Non-pigmented ciliary epithelial cell (primary cell): ENCODE data around the gene SMAD4.
"Not testable (repeated sequence)": the region's sequence is repeated elsewhere in the genome, so short reads cannot be mapped to it uniquely, and the experiment has no call there.

Experiments used
- DNase-seq: peaks from one replicate; pipeline ENCODE4 v3.0.0-alpha.2; 2010; ENCODE audit warnings: low read depth

Gene SMAD4

DNA sequence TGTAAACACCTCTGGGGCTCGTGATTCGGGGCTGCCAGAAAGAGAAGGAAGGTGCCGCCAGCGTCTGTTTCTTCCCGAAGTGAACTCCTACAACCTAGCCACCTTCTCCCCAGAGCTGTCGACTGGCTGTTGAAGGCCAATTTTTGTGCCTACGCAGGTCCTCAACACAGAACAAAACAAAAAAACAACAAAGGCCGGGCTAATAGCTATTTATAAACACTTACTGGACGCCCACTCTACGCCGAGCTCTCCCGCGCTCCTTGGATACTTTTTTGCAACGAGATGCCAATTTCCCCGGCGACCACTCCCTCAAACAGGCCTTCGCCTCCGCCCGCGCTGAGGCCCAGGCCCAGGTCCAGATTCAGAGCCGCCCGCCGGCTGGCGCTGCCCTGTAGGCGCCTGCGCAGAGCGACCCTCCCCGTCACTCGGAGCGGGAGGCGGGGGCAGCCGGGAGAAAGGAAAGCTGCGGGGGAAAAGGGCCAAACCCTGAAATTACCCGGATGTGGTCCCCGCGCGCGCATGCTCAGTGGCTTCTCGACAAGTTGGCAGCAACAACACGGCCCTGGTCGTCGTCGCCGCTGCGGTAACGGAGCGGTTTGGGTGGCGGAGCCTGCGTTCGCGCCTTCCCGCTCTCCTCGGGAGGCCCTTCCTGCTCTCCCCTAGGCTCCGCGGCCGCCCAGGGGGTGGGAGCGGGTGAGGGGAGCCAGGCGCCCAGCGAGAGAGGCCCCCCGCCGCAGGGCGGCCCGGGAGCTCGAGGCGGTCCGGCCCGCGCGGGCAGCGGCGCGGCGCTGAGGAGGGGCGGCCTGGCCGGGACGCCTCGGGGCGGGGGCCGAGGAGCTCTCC is at the start of gene SMAD4:
TSS of gene SMAD4 (plus strand) at position 520 of the 843 bp plus-strand sequence. CDS start 16,834 bp downstream, outside the sequence.
- DNase-seq: peak; percentile 69

DNA sequence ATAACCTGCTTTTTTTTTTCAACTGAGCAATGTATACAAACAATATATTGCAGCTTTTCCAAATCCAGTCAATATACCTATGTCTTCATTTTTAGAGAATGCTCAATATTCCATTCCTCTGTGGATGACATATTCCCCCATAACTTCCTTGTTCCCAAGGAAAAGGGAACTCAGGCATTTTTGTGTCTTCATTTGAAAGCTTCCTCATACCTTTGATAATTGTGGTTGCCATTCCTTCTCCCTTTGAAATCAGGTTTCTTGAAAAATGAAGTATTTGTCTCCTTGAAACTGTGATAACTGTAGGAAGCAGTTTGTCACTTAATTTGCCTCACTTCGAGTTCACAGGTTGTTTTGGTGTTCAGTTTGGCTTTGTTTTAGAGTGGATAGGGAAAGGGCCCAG is 48.6 kb upstream of the SMAD4 start:
- DNase-seq: no peak

DNA sequence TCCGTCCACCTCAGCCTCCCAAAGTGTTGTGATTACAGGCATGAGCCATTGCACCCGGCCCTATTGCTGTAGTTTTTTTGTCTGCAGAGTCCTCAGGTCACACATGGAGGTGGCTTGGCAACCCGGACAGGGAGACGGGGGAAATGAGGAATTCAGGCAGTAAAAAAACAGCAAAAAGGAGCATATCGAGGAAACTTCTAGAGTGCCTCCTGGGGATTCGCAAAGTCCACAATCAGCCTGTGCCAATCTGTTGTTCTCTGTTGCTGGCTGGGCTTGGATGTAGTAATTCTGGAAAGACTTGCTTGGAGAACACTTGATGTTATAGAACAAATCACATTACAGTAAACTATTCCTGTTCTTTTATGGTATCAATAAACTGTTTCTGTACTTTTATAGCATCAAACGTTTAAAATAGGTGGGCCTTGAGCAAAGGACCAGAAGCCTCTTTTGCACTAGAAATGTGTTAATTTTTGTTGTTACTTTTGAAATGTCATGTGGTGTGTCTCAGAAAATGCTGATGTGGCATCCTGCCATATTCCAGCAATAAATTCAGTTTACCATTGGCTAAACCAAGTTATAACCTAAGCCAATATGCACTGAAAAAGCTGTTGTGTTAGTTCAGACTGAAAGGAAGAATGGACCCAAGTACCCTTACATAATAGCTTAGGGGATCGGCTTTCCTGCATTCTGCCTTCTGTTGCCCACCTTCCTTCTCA is 47.8 kb upstream of the SMAD4 start:
- no peak for DNase-seq

DNA sequence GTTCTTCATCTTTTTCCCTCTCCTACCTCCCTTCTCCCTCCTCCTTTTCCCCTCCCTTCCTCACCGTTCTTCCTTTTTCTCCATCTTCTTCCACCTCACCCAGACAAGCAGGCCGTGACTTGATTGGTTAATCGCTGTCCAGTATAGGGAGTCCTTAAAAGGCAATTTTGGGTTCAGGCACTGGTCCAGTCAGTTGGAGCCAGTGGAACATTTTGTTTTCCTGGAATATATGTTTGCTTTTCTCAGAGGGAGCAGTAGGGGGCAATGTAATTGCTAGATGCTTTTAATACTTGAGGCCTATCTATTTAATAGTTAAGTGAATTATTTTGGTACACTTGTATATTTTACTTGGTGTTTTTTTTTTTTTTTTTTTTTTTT is 47.2 kb upstream of the SMAD4 start:
- DNase-seq: no peak

DNA sequence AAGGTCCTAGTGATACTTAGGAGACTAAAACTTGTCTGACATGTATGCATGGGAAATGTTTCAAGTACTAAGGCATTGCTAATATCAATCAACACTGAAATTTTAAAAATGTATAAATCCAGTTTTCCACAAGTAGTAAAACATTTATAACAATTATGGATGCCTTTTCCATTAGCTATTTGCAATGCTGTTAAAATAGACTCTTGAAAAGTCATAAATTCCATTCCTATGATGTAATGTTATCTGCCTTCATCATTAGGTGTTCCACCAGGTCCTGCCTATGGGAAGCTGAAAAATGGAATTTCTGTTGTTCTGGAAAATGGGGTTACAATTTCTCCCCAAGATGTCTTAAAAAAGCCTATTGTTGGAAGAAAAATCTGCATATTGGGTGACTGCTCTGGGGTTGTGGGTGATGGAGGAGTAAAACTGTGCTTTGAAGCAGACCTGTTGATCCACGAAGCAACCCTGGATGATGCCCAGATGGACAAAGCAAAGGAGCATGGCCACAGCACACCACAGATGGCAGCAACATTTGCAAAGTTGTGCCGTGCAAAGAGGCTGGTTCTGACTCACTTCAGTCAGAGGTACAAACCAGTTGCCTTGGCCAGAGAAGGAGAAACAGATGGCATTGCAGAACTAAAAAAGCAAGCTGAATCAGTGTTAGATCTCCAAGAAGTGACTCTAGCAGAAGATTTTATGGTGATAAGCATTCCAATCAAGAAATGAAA is 43.5 kb upstream of the SMAD4 start:
- no peak for DNase-seq

DNA sequence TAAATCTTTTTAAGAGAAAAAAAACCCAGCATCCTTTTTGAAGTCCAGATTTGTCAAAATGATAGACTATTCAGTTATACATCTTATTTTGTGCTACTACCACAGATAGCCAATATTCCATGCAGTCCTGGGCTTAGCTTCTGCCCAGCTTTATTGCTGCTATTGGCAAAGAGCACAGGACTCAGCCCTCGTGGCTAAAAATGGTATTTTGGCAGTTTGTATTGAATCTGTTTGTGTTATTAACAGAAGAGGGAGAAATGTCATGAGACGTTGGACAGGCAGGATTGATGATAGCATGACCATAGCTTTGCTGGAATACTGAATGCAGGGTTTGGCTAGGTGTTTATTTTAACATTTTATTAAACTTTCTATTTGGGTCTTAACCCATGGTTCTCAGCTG is 42.8 kb upstream of the SMAD4 start:
- no peak for DNase-seq

DNA sequence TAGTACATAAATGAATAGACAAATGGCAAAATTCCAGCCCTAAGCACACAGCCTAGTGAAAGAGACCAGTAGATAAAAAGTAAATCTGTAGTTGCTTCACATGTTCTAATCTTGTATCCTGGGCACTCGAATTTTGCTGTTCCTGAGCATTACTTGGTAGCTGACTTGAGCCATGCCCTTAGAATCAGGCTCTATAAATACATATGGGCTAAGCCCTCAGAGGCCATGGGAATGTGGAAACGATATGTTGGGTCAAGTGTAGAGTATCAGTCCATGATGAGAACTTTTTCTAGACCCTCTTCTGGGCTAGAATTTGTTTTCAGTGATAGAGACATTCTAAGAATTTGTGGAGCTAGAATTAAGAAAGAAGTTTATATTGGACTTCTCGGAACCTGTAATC is 40.3 kb upstream of the SMAD4 start:
- no peak for DNase-seq

DNA sequence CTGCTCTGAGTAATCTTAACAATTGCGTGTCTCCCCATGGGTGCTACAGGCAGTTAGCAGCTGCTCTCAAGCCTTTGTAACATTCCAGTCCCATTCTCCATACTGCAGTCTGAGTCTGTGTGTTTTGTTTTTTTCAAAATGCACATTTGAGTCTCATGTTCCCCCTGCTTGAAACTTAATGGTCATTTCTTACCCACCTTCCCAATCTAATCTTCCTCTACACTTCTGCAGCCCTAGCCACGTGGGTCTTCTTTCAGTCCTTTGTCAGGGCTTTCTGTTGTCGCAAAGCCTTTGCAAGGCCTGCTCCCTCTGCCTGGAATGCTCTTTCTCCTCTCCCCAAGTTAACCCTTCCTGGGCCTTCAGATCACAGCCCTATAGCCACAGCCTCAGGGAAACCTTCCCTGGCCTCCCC is 37.7 kb upstream of the SMAD4 start:
- DNase-seq: no peak

DNA sequence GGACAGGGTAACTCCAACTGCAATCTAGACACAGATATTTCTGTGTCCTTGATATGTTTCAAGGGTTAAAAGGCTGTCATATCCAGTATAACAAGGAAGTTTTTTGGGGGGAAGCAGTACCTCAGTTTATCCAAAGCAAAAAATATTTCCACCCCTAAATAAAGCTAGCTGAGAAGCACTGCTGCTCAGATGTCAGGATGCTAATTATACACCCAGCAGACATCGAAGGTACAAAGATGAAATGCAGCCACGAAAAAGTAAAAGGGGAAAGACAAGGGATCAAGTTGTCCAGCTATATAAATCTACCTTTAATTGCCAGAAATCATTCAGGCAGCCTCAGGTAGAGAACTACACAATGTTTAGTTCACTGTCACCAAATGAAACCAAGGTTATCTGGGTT is 36.0 kb upstream of the SMAD4 start:
- no peak for DNase-seq

DNA sequence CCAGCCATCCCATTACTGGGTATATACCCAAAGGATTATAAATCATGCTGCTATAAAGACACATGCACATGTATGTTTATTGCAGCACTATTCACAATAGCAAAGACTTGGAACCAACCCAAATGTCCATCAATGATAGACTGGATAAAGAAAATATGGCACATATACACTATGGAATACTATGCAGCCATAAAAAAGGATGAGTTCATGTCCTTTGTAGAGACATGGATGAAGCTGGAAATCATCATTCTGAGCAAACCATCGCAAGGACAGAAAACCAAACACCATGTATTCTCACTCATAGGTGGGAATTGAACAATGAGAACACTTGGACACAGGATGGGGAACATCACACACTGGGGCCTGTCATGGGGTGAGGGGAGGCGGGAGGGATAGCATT is 26.8 kb upstream of the SMAD4 start:
- not testable (repeated sequence) for DNase-seq

DNA sequence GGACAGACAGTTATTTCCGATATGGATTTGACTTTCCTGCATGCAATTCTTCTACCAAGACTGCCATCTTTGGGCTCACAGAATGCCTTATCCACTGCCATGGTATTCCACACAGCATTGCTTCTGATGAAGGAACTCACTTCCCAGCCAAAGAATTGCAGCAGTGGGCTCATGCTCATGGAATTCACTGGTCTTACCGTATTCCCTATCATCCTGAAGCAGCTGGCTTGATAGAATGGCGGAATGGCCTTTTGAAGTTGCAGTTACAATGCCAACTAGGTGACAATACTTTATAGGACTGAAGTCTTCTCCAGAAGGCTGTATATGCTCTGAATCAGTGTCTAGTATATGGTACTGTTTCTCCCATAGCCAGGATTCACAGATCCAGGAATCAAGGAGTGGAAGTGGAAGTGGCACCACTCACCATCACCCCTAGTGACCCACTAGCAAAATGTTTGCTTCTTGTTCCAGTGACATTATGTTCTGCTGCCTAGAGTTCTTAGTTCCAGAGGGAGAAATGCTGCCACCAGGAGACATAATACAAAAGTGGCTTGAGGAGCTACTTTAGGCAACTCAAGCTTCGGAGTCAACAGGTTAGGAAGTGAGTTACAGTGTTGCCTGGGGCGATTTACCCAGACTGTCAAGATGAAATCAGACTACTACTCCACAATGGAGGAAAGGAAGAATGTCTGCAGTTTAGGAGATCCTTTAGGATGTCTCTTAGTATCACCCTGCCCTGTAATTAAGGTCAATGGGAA is 23.8 kb upstream of the SMAD4 start:
- DNase-seq: no peak

DNA sequence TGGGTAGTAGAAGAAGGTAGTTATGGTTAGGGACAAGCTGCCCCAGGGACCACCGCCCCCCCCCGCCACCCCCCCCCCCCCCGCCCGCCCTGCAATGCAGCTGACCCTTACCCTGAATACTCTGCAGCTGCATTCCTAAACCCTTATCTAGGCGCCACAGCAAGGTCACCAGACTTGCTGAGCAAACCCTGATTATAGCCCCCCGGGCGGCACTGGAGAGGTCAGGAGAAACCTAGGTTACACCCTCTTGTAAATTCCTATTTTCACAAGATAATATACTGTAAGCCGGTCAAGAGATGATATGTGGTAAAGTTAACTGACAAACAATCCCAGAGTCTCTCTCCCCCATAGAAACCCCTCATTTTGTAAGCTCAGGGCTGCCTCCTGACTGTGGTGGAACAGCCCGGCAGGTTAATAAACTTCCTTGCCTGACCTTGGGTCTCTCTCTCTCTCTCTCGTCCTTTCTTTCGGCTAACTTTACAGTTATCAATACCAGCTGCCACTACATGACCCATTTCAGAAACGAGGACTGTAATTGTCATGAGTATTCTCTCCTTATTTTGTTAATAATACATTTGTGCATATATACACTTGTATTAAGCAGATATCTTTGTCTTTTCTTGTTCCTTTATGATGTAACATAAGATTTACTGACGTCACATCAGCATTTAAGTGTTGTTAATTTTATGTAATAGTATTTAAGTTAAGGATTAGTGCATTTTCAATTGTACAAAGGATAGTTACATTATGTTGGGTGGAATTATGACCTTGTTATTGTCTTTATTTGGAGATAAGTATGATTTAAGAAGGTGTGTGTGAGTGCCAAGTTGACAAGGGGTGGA is 22.8 kb upstream of the SMAD4 start:
- no peak for DNase-seq

DNA sequence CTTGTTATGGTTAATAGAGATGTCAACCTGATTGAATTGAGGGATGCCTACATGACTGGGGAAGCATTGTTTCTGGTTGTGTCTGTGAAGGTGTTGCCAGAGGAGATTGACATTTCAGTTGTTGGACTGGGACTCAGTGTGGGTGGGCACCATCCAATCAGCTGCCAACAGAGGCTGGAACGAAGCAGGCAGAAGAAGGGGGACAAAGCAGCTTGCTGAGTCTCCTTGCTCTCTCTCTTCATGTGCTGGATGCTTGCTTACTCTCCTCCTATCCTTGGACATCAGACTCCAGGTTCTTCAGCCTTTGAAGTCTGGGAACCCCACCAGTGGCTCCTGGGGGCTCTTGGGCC is 22.2 kb upstream of the SMAD4 start:
- no peak for DNase-seq

DNA sequence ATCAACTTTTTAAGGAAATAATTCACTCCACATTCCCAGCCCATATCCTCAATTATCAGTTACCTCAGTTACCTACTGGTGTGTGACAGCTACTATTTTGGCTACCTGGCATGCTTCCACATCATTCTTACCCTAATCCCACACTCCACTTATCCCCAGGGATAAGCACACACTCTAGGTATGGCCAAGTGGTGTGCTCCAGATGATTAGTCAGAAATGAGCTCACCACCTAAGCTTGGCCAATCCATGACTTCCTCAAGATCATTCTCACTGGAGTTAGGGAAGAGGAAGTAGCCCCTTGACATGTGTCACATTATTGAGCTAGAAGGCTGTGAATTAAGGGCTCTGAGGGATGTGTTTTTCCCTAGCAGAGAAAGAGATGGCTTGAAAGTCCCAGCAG is 20.9 kb upstream of the SMAD4 start:
- DNase-seq: no peak

DNA sequence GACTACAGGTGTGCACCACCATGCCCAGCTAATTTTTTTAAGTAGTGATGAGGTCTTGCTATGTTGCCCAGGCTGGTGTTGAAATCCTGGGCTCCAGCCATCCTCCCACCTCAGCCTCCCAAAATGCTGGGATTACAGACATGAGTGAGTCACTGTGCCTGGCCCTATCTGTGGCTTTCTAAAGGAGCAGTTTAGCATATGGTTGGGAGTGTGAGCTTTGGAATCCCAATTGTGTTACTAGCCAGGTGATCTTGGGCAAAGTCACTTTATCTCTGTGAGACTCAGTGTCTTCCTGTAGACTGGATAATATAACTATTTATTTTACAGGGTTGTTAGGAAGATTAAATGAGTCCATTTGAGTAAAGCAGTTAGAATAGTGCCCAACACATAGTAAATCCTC is 19.8 kb upstream of the SMAD4 start:
- DNase-seq: no peak

DNA sequence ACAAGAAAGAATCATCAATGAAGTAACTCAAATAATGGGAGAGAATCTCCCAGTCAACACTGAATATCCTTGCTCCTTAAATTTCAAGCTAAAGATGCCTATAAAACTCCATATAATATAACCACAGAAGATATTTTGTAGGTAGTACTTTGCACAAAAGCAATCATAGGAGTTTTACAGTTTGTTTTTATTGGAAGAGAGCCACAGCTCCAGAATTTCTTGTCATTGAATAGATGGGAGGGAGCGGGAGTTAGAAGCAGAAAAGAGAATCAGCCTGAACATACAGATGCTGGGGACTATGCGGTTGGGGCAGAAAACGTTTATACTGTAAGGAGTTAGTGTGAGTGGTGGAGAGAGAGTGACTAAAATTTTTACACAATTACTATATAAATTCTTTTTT is 18.3 kb upstream of the SMAD4 start:
- DNase-seq: no peak

DNA sequence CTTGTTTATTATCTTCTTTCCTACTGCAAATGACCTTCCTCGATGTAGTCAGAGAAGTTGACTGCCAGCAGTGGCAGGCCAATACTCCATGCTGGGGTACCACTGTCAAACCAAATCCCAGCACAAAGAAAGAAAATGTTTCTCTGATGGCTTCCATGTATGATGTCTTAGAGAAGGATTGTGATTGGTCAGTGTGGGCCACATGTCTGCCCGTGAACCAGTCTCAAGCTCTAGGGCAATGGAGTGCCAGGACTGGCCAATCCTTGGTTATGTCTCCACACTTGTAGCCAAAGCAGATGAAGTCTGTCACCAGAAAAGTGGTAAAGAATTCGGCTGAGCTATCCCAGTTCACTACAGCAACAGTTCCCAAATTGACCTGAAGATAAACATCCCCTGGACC is 17.6 kb upstream of the SMAD4 start:
- no peak for DNase-seq

DNA sequence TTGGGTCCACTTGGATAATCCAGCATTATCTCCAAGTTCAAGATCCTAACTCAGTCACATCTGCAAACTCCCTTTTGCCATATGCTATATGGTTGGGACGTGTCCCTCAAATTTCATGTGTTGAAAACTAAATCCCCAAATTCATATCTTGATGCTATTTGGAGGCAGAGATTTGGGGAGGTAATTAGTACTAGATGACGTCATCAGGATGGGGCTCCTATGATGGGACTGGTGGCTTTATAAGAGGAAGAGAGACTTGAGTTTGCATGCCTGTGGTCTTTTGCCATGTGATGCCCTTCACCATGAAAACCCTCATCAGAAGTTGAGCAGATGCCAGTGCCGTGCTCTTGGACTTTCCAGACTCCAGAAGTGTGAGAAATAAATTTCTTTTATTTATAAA is 16.8 kb upstream of the SMAD4 start:
- DNase-seq: no peak

DNA sequence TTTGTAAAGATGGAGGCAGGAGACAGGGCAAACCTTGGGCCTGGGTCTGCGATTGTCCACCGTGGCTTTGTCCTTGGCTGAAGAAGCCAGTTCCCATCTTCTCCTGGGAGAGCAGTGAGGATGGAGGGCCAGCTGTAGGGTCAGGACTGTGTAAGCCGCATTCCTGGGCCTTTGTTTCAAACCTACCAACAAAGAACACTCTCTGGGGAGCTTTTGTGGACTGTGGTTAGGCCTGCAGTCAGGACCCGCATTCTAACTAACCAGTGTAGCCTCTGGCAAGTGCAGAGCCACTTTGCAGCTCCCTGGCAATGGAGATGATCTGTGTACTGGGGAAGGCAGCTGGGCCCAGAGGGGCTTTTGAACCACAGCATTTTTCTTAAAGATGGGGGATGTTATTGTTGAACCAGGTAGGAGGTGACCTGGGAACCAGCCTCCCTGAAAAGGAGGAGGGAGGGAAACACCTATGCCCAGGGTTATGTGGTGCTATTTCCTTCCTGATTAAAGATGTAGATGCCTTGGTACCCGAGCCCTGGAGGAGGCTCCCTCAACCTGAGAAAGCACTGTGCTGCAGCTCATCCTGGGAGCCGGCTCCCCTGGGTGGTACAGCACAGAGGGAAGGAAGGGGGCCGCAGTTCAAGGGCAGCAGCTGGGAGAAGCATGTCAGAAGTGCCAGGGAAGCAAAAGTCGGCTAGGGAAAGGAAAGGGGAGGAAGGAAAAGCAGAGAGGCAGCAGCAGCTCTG is 12.7 kb upstream of the SMAD4 start:
- no peak for DNase-seq

DNA sequence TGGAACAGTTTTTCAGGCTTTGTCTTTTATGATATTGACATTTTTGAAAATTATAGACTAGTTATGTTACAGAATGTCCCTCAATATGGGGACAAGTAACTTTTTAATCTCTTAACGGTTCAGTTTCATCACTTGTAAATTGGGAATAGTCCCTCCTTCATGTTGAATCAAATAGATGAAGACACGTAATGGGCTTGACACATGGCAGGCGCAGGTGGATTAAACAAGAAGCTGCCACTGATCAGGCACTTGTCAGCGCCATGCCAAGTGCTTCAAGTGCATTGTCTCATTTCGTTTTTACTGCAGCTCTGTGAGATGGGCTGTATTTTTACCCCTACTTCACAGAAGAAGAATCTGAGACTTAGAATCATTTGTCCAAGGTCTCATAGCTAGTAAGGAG is 9.5 kb upstream of the SMAD4 start:
- DNase-seq: no peak
